Activated CD4-positive, CD25-positive, alpha-beta regulatory T cell treated with anti-CD3 and anti-CD28 coated beads, Interleukin-2, amount 50 U/mL, for 24 hours (primary cell): ENCODE results near the gene ANKIB1.
"Not testable (repeated sequence)": the region's sequence is repeated elsewhere in the genome, so short reads cannot be mapped to it uniquely, and the experiment has no call there.

Experiments
- ATAC-seq, 2 donors: fragments of 150-1000 bp; cut with Tn5 transposase; one replicate each; pipeline ENCODE4 v1.10.0; 2021; ENCODE audit warnings: mild to moderate bottlenecking in 1 of 2, moderate library complexity in 1 of 2

ANKIB1 gene

GRCh38 chr7:92330835-92331438 is 85.2 kb downstream of the ANKIB1 start:
- ATAC-seq: no peak

GRCh38 chr7:92331508-92331907 is 85.7 kb downstream of the ANKIB1 start:
- no peak for ATAC-seq

GRCh38 chr7:92332782-92333181 is 87.0 kb downstream of the ANKIB1 start:
- no peak for ATAC-seq

- no peak for ATAC-seq
Measured at GRCh38 chr7:92333866-92334265, 88.1 kb downstream of the ANKIB1 start.

DNA sequence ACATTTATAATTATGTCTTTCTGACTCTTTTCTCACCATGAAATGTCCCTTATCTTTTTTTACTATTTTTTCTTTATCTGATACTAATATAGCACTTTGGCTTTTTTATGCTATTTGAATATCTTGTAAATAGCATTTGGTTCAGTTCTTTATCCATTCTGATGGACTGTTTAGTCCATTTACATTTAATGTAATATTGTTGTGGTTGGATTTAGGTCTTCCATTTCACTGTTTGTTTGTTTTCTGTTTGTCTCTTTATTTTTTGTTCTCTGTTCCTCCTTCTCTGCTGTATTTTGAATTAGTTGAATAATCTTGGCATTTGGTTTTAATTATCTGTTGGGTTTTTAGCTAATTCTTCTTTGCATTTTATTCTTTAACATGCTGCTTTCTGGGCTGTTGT is 89.8 kb downstream of the ANKIB1 start:
- no peak for ATAC-seq

GRCh38 chr7:92336662-92337340 is 91.0 kb downstream of the ANKIB1 start:
- ATAC-seq: no peak

- ATAC-seq: no peak
Measured at GRCh38 chr7:92340016-92340415, 94.2 kb downstream of the ANKIB1 start.

DNA sequence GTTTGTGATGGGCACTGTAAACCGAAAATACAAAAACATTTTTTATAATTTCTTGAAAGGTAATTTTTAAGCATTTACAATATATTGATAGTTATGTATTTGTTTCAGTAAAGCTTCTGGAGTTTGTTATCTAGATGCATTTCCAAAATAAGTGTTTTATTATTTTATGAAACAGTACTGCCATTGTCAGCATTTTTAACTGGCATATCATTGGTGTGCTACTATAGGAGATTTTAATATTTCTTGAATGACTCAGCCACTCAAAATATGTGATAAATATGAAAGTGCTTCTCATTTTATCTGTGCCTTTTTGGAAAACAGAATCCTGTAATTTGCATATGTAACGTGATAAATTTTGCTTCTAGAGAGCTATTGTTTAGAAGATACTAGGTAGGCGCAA is 97.9 kb downstream of the ANKIB1 start:
- ATAC-seq: no peak

- ATAC-seq: no peak
Measured at GRCh38 chr7:92352009-92352408, 106.2 kb downstream of the ANKIB1 start.

DNA sequence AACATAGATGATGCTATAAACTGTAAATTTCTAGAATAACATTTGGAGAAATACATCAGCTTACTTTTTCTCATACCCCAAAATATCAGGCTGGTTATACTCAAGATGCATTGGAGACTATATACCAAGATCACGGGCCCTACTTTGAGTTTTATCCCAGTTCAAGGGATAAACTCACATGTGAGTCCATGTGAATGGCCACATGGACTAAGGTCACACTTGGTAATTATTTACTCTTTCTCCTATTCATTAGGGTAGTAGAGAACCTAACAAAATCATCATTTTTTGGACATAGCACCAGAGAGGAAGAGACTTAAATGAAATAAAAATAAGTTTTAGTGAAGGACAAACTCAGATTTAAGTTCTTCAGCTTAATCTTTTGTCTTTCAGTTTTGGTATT is 108.4 kb downstream of the ANKIB1 start:
- ATAC-seq: no peak

- no peak for ATAC-seq
Measured at GRCh38 chr7:92356406-92356805, 110.6 kb downstream of the ANKIB1 start.

DNA sequence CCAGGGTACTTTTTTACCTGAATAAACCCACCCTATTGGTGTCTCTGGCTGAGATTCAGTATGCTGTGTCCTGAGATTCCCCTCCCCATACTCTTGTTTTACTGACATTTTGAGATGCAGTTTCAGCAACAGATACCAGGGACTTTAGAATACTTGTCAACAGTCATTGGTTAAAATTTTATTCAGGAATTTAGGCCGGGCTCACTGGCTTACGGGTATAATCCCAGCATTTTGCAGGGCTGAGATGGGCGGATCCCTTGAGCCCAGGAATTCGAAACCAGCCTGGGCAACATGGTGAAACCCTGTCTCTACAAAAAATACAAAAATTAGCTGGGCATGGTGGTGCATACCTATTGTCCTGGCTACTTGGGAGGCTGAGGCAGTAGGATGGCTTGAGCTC is 111.5 kb downstream of the ANKIB1 start:
- ATAC-seq: no peak

- not testable (repeated sequence) for ATAC-seq
Measured at GRCh38 chr7:92359179-92359578, 113.4 kb downstream of the ANKIB1 start.

DNA sequence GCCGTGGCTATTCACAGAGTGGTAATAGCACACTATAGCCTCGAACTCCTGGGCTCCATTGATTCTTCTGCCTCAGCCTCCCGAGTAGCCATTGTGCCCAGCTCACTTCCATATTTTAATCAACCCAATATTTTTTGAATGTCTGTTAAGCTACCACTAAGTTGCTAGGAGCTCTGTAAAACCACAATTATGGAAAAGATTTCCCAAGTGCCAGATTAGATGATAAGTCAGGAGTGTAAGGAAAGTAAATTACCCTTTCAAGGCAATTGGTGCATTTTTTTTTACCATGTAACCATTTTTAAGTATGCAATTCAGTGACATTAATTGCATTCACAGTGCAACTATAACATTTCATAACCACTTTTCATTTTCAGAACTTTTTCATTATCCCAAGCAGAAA is 114.0 kb downstream of the ANKIB1 start:
- no peak for ATAC-seq

GRCh38 chr7:92360387-92360786 is 114.6 kb downstream of the ANKIB1 start:
- ATAC-seq: peak in 1 of 2 donors; percentile 20

- no peak for ATAC-seq
Measured at GRCh38 chr7:92362131-92362530, 116.4 kb downstream of the ANKIB1 start.

DNA sequence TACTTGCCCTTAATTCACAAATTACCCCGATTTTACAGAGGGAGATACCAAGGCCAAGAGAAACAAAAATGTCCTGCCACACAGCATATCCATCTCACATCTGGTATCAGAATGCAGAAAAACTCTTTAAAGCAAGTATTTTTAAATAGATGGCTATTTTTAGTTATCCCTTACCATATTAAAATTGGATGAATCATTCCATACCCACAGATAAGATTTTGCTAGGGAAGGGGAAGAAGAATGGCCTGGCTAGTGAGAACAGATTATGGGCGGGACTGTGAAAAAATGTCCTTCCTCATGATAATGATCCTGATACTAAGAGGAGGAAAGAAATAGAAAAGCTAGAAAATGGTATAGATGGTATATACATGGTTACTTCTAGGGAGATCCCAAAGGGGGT is 121.0 kb downstream of the ANKIB1 start:
- no peak for ATAC-seq

GRCh38 chr7:92368741-92369140 is 123.0 kb downstream of the ANKIB1 start:
- no peak for ATAC-seq

- ATAC-seq: no peak
Measured at GRCh38 chr7:92375013-92375412, 129.2 kb downstream of the ANKIB1 start.

GRCh38 chr7:92391071-92391470 is 145.3 kb downstream of the ANKIB1 start:
- no peak for ATAC-seq

GRCh38 chr7:92397542-92397941 is 151.8 kb downstream of the ANKIB1 start:
- no peak for ATAC-seq

DNA sequence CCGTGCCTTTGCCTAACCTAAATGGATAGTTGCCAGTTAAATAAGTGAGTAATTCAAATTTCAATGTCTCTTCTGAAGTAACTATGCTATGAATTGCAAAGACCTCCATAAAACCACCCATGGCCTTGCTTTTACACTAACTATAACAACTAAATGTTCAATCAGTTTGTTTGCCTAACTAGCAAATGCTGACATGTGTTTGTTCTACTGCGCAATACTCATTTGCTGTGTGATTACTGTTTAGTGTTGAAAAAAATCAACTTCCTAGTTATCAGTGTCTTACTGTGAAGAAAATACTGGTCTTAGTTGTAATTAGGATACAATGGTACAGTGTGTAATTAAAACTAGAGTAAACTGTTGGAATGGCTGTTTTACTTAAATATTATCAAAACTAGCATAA is 154.2 kb downstream of the ANKIB1 start:
- ATAC-seq: no peak

DNA sequence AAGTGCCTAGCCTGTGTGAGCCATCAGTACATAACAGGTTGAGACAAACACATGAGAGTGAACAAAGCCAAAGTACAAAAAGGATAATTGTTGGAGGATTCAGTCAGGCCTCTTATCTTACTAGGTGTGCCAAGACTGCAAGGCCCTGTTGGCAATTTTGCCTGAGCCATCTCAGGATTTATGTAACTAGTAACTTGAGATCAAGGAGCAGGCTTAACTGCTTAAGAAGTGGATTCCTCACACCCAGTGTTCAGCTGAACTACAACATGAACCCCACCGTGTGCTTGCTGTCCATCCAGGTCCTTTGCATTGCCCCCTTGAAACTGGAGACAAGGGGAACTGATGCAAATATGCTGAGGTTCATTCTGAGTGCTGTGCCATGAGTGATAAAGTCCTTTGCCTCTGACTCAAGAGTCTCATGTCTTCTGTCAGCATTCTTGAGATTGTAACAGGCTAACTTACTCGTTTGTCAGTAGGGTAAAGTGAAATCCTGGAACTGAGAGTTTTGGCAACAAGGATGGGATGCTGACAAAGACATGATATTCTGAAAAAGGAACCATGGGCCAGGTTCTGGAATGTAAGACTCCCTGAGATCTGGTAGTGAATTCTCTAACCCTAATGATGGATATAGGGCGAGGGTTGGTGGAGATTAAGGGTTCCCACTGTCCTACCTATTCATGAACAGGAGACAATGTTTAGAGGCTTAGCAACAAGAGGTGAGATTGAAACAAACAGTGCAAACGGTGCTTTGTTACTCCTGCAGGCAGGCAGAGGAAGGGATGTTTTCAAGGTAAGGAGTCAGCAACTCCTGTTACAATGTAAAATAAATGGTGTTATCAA is 157.4 kb downstream of the ANKIB1 start:
- ATAC-seq: no peak

GRCh38 chr7:92403760-92404074 is 157.9 kb downstream of the ANKIB1 start:
- ATAC-seq: no peak
